Trophoblast cell (in vitro differentiated cells and primary cell): ENCODE results near the gene DMTF1.

Experiments
- DNase-seq, 2 donors: peaks; one replicate each; pipeline ENCODE4 v3.0.0-alpha.2; 2016
- H2AFZ ChIP-seq: 2 replicates; pipeline ENCODE4 v1.6.1; 2013; ENCODE audit warnings: low read length, moderate library complexity, mild to moderate bottlenecking; ENCODE audit not compliant: insufficient read depth, poor library complexity
- H2AK5ac ChIP-seq: 2 replicates; pipeline ENCODE4 v1.6.1; 2013; ENCODE audit warnings: mild to moderate bottlenecking, low read length
- H2BK120ac ChIP-seq: 2 replicates; pipeline ENCODE4 v1.6.1; 2013; ENCODE audit warnings: low read length, mild to moderate bottlenecking, moderate library complexity; ENCODE audit not compliant: insufficient read depth, poor library complexity
- H2BK12ac ChIP-seq: 2 replicates; pipeline ENCODE4 v1.6.1; 2013; ENCODE audit warnings: mild to moderate bottlenecking, low read length, moderate library complexity
- H2BK5ac ChIP-seq: 2 replicates; pipeline ENCODE4 v1.6.1; 2013; ENCODE audit warnings: low read length, low read depth, moderate library complexity, mild to moderate bottlenecking; ENCODE audit not compliant: poor library complexity
- H3K14ac ChIP-seq: 2 replicates; pipeline ENCODE4 v1.6.1; 2013; ENCODE audit warnings: mild to moderate bottlenecking, low read length
- H3K18ac ChIP-seq: 2 replicates; pipeline ENCODE4 v1.6.1; 2013; ENCODE audit warnings: mild to moderate bottlenecking, low read length
- H3K23ac ChIP-seq: 2 replicates; pipeline ENCODE4 v1.6.1; 2013; ENCODE audit warnings: low read length
- H3K27ac ChIP-seq: 2 replicates; pipeline ENCODE4 v1.5.1; 2013; ENCODE audit warnings: low read depth, mild to moderate bottlenecking, inconsistent platforms, low read length, moderate library complexity
- H3K27me3 ChIP-seq: 2 replicates; pipeline ENCODE4 v1.6.1; 2013; ENCODE audit warnings: inconsistent platforms, mild to moderate bottlenecking, low read length, moderate library complexity; ENCODE audit not compliant: insufficient read depth
- H3K36me3 ChIP-seq, 2 experiments: 1 replicate in 1 of 2; 2 replicates in 1 of 2; pipeline ENCODE4 v1.6.1; 2013; ENCODE audit warnings: low read length in 2 of 2, mild to moderate bottlenecking in 2 of 2, moderate library complexity in 1 of 2; ENCODE audit not compliant: insufficient read depth in 2 of 2, control insufficient read depth in 1 of 2
- H3K4ac ChIP-seq: 2 replicates; pipeline ENCODE4 v1.6.1; 2013; ENCODE audit warnings: low read depth, mild to moderate bottlenecking, low read length, moderate library complexity
- H3K4me1 ChIP-seq, 2 experiments: 1 replicate in 1 of 2; 2 replicates in 1 of 2; pipeline ENCODE4 v1.6.1; 2013; ENCODE audit warnings: low read length in 2 of 2, mild to moderate bottlenecking in 2 of 2, moderate library complexity in 1 of 2; ENCODE audit not compliant: insufficient read depth in 2 of 2, control insufficient read depth in 1 of 2
- H3K4me2 ChIP-seq: 2 replicates; pipeline ENCODE4 v1.6.1; 2013; ENCODE audit warnings: inconsistent platforms, mild to moderate bottlenecking, low read length, moderate library complexity
- H3K4me3 ChIP-seq: 2 replicates; pipeline ENCODE4 v1.5.1; 2013; ENCODE audit warnings: mild to moderate bottlenecking, low read depth, low read length, inconsistent platforms
- H3K79me1 ChIP-seq: one replicate; pipeline ENCODE4 v1.6.1; 2013; ENCODE audit warnings: low read length
- H3K79me2 ChIP-seq: 2 replicates; pipeline ENCODE4 v1.6.1; 2013; ENCODE audit warnings: low read length, mild to moderate bottlenecking; ENCODE audit not compliant: control insufficient read depth, insufficient read depth, poor library complexity
- H3K9ac ChIP-seq: 2 replicates; pipeline ENCODE4 v1.6.1; 2013; ENCODE audit warnings: mild to moderate bottlenecking, low read length
- H3K9me3 ChIP-seq: 2 replicates; pipeline ENCODE4 v1.6.1; 2013; ENCODE audit warnings: low read depth, mild to moderate bottlenecking, control low read depth, inconsistent platforms, low read length; ENCODE audit not compliant: insufficient read depth
- H4K12ac ChIP-seq: 2 replicates; pipeline ENCODE4 v1.6.1; 2013; ENCODE audit warnings: low read depth, mild to moderate bottlenecking, low read length, moderate library complexity
- H4K8ac ChIP-seq: 2 replicates; pipeline ENCODE4 v1.6.1; 2013; ENCODE audit warnings: low read depth, mild to moderate bottlenecking, low read length, moderate library complexity
- H4K91ac ChIP-seq: one replicate; pipeline ENCODE4 v1.6.1; 2013; ENCODE audit warnings: low read depth, mild to moderate bottlenecking, low read length, moderate library complexity
- WGBS: extraction: QIAGEN DNeasy Blood & Tissue Kit; methylation state at CpG from one replicate; pipeline ENCODE4 v1.1.7; 2013; ENCODE audit warnings: missing lambda C conversion rate; ENCODE audit not compliant: insufficient read length, insufficient coverage; ENCODE audit errors: extremely low coverage; 5-methylcytosine and 5-hydroxymethylcytosine counted together

Gene DMTF1

DNA sequence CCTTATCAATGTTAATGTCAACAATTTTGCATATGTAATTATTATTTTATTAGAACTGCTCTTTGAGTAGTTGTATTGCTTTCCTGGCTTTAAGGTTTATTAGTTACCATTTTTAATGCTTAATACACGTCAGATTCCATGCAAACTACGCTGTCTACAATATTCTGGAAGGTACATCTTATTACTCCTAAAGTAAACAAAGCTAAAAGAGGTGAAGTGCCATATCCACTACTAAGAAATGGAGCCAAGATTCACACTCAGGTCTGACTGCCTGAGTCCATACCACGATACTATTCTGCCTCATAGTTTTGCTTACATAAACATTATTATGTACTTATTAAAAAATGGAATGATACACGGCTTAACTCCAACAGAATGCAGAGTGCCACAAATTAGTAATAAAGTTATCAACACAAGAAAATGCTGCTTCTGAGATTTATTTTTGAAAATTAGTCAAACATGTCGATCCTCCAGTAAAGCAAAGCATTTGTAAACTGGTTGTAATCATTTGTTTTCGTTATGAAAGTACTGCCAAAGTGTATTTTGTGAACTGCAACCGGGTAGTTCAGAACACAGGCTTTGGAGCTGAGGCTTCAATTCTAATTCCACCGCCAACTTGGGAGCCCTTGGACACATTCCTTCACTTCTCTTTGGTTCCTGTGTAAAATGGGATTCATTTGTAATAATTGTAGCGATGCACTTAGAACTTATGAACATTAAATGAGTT, 1.1 kb upstream of the DMTF1 start:
- no peak overlapping the region for H2BK120ac ChIP-seq
- H3K4me1 ChIP-seq, result no peaks in the 10 kb centered on the region
- H3K4ac ChIP-seq, result no peak overlapping the region
- H3K4me2 ChIP-seq, result peak overlapping the region; percentile 68
- no peak overlapping the region for H2BK12ac ChIP-seq
- no peak for DNase-seq
- no peak overlapping the region for H2AFZ ChIP-seq
- H3K9ac ChIP-seq, result no peak overlapping the region
- H3K27ac ChIP-seq, result no peak overlapping the region
- H3K79me2 ChIP-seq, result peaks cover 8% of the 10 kb centered on the region
- no peak overlapping the region for H2AK5ac ChIP-seq
- no CpG with 5 or more reads among the region's 9 CpGs for WGBS
- no peaks in the 10 kb centered on the region for H3K36me3 ChIP-seq
- H3K18ac ChIP-seq, result no peak overlapping the region
- H4K91ac ChIP-seq, result no peak overlapping the region
- no peaks in the 10 kb centered on the region for H3K27me3 ChIP-seq
- no peak overlapping the region for H4K12ac ChIP-seq
- peak overlapping the region; percentile 37 for H4K8ac ChIP-seq
- H3K23ac ChIP-seq, result no peak overlapping the region
- no peaks in the 10 kb centered on the region for H3K9me3 ChIP-seq
- H2BK5ac ChIP-seq, result no peak overlapping the region
- peaks cover 12% of the 10 kb centered on the region for H3K79me1 ChIP-seq
- H3K4me3 ChIP-seq, result no peak overlapping the region
- no peak overlapping the region for H3K14ac ChIP-seq

DNA sequence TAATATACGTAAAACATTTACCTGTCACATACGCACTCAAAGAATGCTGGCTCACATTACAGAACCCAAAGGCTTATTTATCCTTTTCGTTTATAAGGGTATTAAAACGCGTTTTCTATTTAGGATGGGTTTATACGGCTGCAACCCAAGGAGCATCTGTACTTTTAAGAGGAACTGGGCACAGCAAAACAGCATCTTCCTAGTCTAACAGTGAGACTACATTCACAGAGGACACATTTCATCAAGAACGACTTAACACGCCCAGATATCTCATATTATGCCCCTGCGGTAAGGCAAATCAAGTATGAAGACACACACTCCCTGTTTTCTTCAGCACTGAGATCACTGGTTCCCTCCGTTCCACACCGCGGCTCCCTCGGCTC, 533 bp upstream of the DMTF1 start:
- Histone ChIP-seq H2BK12ac (peak overlapping the region; percentile 56), H3K9me3 (no peaks in the 10 kb centered on the region), H3K23ac (no peak overlapping the region), H3K27me3 (no peaks in the 10 kb centered on the region), H4K8ac (peak overlapping the region; percentile 94), H2BK120ac (peak overlapping the region; percentile 82), H3K4me3 (peak overlapping the region; percentile 98), H2AK5ac (no peak overlapping the region), H2BK5ac (peak overlapping the region; percentile 76), H4K91ac (peak overlapping the region; percentile 93), H3K79me1 (peaks cover 12% of the 10 kb centered on the region), H4K12ac (peak overlapping the region; percentile 89), H3K4me1 (no peaks in the 10 kb centered on the region), H3K79me2 (peaks cover 8% of the 10 kb centered on the region), H3K4me2 (peak overlapping the region; percentile 68), H2AFZ (peak overlapping the region; percentile 97), H3K27ac (peak overlapping the region; percentile 89), H3K14ac (peak overlapping the region; percentile 90), H3K18ac (peak overlapping the region; percentile 89), H3K36me3 (no peaks in the 10 kb centered on the region), H3K9ac (peak overlapping the region; percentile 85), H3K4ac (peak overlapping the region; percentile 28)
- DNase-seq, result no peak
- WGBS, result no CpG with 5 or more reads among the region's 13 CpGs

DNA sequence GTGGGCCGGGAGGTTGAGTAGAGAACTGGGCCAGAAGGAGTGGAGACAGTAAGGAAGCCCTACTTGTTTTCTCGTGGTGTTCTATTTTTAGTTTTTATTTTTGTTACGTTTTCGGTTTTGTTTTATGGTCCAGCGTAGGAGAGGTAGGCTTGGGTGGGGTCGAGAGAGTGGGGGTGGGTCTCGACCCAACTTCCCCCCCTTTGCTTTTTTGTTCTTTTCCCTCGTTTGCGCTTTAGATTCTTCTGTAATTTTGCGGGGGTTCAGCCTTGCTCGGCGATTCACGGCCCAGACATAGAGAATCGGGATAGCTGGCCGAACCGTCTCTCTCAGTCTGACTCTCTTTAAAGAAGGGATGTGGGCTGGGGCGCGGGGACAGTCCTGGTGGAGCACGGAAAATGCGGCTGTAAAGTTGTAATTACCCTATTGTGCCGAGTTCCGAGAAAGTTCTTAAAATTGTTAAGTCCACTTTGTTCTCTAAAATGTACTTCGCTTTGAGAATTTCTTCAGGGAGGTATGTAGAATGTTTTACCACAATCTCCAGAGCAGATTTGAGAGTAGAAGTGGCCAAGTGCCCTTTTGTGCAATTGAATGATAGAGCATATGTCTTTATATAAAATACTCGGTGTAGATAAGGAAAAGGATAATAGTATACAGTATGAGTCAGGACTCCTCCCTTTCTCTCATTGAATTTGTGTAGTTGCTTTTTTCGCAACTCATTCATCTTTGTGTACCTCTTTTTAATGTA, 816 bp downstream of the DMTF1 start:
- peak overlapping the region; percentile 98 for H3K4me3 ChIP-seq
- H2AFZ ChIP-seq, result no peak overlapping the region
- no CpG with 5 or more reads among the region's 25 CpGs for WGBS

DNA sequence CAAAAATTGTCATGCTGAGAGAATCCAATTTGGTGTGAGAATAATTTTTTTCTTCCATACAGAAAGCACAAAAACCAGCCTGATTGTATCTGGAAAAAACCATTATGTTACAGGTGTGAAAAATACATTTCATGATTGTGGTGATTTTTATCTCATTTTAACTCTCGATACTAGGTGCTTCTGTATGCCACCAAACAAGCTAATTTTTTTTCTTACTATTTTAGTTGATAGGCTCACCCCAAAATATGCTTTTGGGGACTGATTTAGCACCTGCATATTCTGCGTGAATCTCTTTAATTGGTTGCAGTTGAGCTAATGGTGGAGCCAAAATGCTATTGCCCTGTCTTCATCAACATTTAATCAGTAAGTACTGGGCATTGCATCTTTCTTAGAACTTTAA, 1.9 kb downstream of the DMTF1 start:
- H3K27me3 ChIP-seq, result no peaks in the 10 kb centered on the region
- H3K18ac ChIP-seq, result no peak overlapping the region
- H3K27ac ChIP-seq, result no peak overlapping the region
- no peak for DNase-seq
- H3K4me3 ChIP-seq, result no peak overlapping the region
- H3K4me1 ChIP-seq, result no peaks in the 10 kb centered on the region
- H3K36me3 ChIP-seq, result no peaks in the 10 kb centered on the region
- no CpG with 5 or more reads among the region's 2 CpGs for WGBS
- H3K23ac ChIP-seq, result no peak overlapping the region
- no peak overlapping the region for H2BK120ac ChIP-seq
- no peak overlapping the region for H3K9ac ChIP-seq
- H3K4me2 ChIP-seq, result peak overlapping the region; percentile 66
- H2BK12ac ChIP-seq, result no peak overlapping the region
- peak overlapping the region; percentile 94 for H3K4ac ChIP-seq
- peaks cover 8% of the 10 kb centered on the region for H3K79me2 ChIP-seq
- H2BK5ac ChIP-seq, result no peak overlapping the region
- no peak overlapping the region for H4K8ac ChIP-seq
- H4K12ac ChIP-seq, result no peak overlapping the region
- H3K9me3 ChIP-seq, result no peaks in the 10 kb centered on the region
- H2AFZ ChIP-seq, result no peak overlapping the region
- peaks cover 12% of the 10 kb centered on the region for H3K79me1 ChIP-seq
- no peak overlapping the region for H3K14ac ChIP-seq
- no peak overlapping the region for H4K91ac ChIP-seq
- no peak overlapping the region for H2AK5ac ChIP-seq

More for the DNA sequence above, 816 bp downstream of the DMTF1 start:
- no peaks in the 10 kb centered on the region for H3K4me1 ChIP-seq
- H4K91ac ChIP-seq, result peak overlapping the region; percentile 98
- peak overlapping the region; percentile 94 for H2BK120ac ChIP-seq
- peak overlapping the region; percentile 94 for H2BK5ac ChIP-seq
- no peaks in the 10 kb centered on the region for H3K27me3 ChIP-seq
- H3K9me3 ChIP-seq, result no peaks in the 10 kb centered on the region
- peak overlapping the region; percentile 98 for H3K14ac ChIP-seq
- H4K8ac ChIP-seq, result peak overlapping the region; percentile 93
- peak overlapping the region; percentile 35 for H3K4me2 ChIP-seq
- no peak overlapping the region for H3K23ac ChIP-seq
- peak overlapping the region; percentile 88 for H4K12ac ChIP-seq
- peak overlapping the region; percentile 97 for H3K9ac ChIP-seq
- peak overlapping the region; percentile 100 for H3K27ac ChIP-seq
- H3K18ac ChIP-seq, result peak overlapping the region; percentile 100
- H2BK12ac ChIP-seq, result no peak overlapping the region
- peak; percentile 37 to 64 for DNase-seq
- H3K4ac ChIP-seq, result peak overlapping the region; percentile 87
- H3K79me2 ChIP-seq, result peaks cover 8% of the 10 kb centered on the region
- no peaks in the 10 kb centered on the region for H3K36me3 ChIP-seq
- H2AK5ac ChIP-seq, result peak overlapping the region; percentile 66
- peaks cover 12% of the 10 kb centered on the region for H3K79me1 ChIP-seq
